ENCODE results near the gene ANKRA2.
"Not testable (repeated sequence)": the region's sequence is repeated elsewhere in the genome, so short reads cannot be mapped to it uniquely, and the experiment has no call there.

The ANKRA2 gene

GRCh38 chr5:73550016-73550415, 15.4 kb downstream of the ANKRA2 start:
- DNase-seq, result no peak

GRCh38 chr5:73545403-73545779, 20.0 kb downstream of the ANKRA2 start:
- no peak for DNase-seq

- DNase-seq, result no peak
These were observed 20.7 kb downstream of the ANKRA2 start for GRCh38 chr5:73544429-73545402.

GRCh38 chr5:73542020-73542419, 23.4 kb downstream of the ANKRA2 start:
- no peak for DNase-seq

DNA sequence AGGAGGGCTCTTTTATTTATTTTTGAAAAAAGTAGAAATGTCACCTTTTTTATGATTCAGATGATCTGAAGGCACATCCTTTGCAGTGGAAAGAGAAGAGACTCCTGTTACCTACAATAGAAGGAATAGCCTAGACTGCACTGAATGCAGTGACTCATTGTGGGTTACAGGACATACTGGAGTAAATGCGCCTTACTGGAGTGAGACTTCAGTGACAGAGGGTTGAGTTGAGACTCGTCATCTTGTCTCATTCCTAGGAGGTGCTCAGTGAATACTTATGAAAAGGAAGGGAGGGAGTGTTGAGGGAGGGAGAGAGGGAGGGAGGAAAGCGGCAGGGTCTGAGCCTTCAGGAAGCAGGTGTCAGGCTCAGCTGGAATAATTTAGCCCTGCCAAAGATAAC, 25.2 kb downstream of the ANKRA2 start:
- DNase-seq, result peak; percentile 79

DNA sequence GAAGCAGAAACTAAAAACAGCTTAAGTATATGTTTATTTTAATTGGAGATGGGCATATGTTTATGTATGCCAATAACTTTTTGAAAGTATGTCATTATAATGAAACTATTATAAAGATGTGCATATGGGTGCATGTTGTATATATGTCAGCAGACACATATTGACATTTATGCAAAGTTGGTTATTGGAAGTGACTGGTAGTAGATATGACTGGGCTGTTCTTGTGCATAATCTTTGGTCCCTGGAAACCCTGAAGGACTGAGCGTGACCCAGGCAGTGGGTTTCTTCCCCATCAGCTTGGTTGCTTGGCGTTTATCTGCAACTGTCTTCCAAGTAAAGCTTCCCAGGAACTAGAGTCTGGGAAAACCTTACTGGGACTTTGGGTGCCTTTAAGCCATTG, 25.7 kb downstream of the ANKRA2 start:
- no peak for DNase-seq

GRCh38 chr5:73534971-73535370, 30.5 kb downstream of the ANKRA2 start:
- no peak for DNase-seq

GRCh38 chr5:73534011-73534644, 31.3 kb downstream of the ANKRA2 start:
- DNase-seq, result peak; percentile 21

DNA sequence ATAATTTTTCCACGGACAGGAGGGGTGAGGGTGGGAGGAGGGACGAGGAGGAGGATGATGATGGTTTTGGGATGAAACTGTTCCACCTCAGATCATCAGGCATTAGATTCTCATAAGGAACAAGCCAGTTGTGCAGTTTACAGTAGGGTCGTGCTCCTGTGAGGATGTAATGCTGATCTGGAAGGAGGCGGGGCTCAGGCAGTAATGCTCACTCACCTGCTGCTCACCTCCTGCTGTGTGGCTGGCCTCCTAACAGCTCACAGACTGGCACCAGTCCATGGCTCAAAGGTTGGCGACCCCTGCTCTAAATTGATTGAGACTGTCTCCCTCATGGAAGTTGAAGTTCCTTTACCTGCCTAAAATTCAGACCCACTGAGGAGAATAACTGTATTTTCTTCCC, 33.2 kb downstream of the ANKRA2 start:
- no peak for DNase-seq

GRCh38 chr5:73531356-73531755, 34.1 kb downstream of the ANKRA2 start:
- peak; percentile 32 for DNase-seq

DNA sequence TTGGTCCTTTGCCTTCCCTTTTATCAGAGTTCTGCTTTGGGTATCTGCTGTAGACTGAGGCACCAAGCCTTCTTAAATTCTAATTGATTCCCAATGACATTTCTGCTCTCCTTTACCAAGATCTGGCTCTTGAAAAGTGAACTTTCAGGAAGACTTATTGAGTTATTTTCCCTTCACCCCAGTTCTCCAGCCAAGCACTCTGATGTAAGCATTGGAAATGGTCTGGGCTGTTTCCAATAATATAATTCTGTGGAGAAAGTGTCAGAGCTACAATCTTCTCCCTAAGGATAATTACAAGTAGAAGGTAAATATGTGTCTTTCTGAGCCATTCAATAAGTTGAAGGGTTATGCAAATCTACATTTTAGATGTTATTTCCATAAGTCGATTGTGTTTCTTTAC, 36.4 kb downstream of the ANKRA2 start:
- DNase-seq, result no peak

DNA sequence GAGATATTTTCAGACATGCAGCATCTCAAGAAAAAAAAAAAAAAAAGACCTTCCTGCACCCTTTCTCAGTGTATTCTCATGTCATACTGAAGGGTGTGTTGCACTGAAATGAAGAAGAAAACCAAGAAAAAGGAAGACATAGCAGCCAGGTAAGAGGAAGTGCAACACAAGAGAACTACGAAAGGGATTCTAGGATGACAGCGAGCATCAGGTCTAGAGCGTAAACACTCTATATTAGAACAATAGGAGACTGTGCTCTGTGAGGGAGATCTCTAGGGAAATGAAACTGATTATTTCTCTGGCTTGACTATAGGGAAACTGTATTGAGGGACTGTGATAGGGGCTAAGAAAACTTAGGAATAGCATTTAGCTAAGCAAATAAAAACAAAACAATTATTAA, 37.2 kb downstream of the ANKRA2 start:
- DNase-seq, result no peak

GRCh38 chr5:73525606-73526203, 39.7 kb downstream of the ANKRA2 start:
- no peak for DNase-seq

GRCh38 chr5:73523861-73524260, 41.6 kb downstream of the ANKRA2 start:
- no peak for DNase-seq

DNA sequence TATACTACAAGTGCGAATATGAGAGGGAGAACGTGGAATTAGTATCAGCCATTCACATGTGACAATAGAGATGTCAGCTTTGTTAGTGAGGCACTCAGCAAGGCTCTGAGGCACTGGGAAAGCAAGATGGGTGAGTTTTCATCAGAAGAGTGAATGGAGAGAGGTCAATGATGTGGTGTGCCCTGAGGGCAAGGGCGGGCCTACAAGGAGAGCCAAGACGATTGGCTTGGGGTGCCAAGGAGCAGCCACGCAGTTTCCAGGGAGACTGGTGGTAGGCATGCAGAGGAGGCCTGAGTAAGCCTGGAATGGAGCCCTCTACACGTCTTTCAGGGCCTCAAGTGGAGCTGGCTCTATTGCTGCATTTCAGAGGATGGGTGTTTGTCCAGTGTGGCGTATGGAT, 42.5 kb downstream of the ANKRA2 start:
- DNase-seq, result no peak

DNA sequence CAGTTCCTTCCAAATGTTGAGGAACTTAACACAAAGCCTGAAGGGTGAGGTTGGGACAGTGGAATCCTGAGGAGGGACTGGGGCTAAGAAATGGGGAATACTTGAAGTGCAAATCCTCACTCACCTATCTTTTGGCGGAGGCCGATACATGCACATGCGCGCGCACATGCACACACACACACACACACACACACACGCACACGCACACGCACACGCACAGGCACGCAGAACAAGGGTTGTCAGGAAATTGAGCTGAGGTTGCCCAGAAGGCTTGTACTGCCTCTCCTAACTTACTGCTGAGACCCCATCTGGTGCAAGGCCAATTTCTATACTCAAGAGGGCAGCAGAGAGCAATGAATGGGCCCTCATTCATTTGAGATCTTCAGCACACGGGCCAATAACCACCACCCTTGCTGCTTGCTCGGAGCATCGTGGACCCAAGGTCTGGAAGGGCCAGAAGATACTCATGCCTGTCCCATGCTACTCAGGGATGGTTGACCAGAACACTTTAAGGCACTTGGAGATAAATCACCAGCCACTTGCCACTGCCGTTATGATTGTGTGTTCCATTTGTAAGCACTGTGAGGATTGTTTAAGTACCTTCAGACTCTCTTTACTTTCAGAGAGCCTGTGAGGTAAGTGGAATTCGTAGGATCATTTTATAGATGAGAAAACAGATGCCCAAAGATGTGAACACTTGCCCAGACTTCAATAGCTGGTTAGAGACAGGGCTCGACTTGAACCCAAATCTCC, 45.7 kb downstream of the ANKRA2 start:
- peak; percentile 80 for DNase-seq

- no peak for DNase-seq
These were observed 50.2 kb downstream of the ANKRA2 start for GRCh38 chr5:73515232-73515631.

DNA sequence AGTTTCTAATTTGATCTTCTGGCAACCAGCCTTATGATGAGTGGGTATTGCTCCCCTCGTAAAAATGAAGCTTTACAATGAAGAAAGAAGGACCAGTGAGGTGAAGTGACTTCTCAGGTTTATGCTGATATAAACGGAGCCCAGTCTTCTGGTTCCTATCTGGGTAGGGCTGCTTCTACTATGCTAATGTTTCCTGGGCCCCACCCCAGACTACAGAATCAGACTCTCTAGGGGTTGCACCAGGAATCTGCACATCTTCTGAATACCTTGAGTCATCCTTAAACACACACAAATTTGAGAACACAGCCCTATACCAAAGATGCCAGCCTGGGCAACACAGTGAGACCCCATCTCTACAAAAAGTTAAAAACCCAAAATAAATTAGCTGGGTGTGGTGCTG, 51.0 kb downstream of the ANKRA2 start:
- no peak for DNase-seq

GRCh38 chr5:73513996-73514395, 51.4 kb downstream of the ANKRA2 start:
- no peak for DNase-seq

- not testable (repeated sequence) for DNase-seq
These were observed 56.9 kb downstream of the ANKRA2 start for GRCh38 chr5:73508521-73508920.

- no peak for DNase-seq
These were observed 58.4 kb downstream of the ANKRA2 start for GRCh38 chr5:73507062-73507461.

GRCh38 chr5:73506459-73506955, 58.9 kb downstream of the ANKRA2 start:
- no peak for DNase-seq

All from fibroblast of skin of back (primary cell).